ENCODE measurements around the gene NTPCR. TPM values are rescaled to one million over a fixed set of nuclear protein-coding genes. Genes with fewer than 3 reads are reported as not detected.

Gene NTPCR
- total RNA-seq, 6 experiments from 2014 or later = 25.5 to 31.8 (median 28.2) TPM

- H3K27ac Mint-ChIP-seq = peak overlapping the region; percentile 87
- H3K27me3 Mint-ChIP-seq (ENCODE audit: insufficient read depth) = no peaks in the 10 kb centered on the region; the same call in 1 of the 2 replicates
- H3K4me3 Mint-ChIP-seq = peak overlapping the region; percentile 97
- H3K36me3 Mint-ChIP-seq (ENCODE audit: low read depth) = no peaks in the 10 kb centered on the region
- H3K9me3 Mint-ChIP-seq = no peaks in the 10 kb centered on the region
- DNase-seq = no peak
- TF ChIP-seq, protein P1, sequence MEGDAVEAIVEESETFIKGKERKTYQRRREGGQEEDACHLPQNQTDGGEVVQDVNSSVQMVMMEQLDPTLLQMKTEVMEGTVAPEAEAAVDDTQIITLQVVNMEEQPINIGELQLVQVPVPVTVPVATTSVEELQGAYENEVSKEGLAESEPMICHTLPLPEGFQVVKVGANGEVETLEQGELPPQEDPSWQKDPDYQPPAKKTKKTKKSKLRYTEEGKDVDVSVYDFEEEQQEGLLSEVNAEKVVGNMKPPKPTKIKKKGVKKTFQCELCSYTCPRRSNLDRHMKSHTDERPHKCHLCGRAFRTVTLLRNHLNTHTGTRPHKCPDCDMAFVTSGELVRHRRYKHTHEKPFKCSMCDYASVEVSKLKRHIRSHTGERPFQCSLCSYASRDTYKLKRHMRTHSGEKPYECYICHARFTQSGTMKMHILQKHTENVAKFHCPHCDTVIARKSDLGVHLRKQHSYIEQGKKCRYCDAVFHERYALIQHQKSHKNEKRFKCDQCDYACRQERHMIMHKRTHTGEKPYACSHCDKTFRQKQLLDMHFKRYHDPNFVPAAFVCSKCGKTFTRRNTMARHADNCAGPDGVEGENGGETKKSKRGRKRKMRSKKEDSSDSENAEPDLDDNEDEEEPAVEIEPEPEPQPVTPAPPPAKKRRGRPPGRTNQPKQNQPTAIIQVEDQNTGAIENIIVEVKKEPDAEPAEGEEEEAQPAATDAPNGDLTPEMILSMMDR (IDR thresholded peaks at IDR 0.05) = no peak
- H3K4me1 Mint-ChIP-seq (ENCODE audit: low read depth) = peaks cover 41% of the 10 kb centered on the region
Measured at GRCh38 chr1:232949636-232950196, 695 bp upstream of the NTPCR start.

DNA sequence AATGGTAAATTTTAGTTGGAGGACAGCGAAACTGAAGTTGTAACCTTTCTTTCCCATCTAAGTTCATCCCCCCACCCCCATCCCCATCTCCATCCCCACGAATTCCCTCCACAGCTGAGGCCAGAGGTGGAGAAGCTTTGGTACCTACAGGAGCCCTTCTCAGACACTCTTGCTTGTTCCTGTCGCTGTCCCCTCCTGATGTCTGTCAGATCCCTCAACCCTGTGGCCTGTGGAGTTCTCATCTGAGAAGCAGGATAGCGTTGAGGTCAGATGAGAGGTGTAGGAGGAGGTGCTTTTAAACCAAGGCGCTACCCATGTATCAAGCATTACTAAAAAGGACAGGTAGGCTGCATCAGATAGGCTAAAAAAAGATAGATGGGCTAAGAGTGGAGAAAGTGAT, 769 bp downstream of the NTPCR start:
- Mint-ChIP-seq H3K36me3 (ENCODE audit: low read depth) (peaks cover 2% of the 10 kb centered on the region; the same call in 1 of the 2 replicates), H3K4me3 (peak overlapping the region; percentile 97), H3K27ac (peak overlapping the region; percentile 87), H3K4me1 (ENCODE audit: low read depth) (peaks cover 45% of the 10 kb centered on the region), H3K9me3 (no peaks in the 10 kb centered on the region), H3K27me3 (ENCODE audit: insufficient read depth) (no peaks in the 10 kb centered on the region; the same call in 1 of the 2 replicates)
- TF ChIP-seq, protein P1 (IDR thresholded peaks at IDR 0.05) = no peak
- no peak for DNase-seq

GRCh38 chr1:232951605-232952004, 1.2 kb downstream of the NTPCR start:
- peak overlapping the region; percentile 97 for H3K4me3 Mint-ChIP-seq
- no peaks in the 10 kb centered on the region; the same call in 1 of the 2 replicates for H3K27me3 Mint-ChIP-seq (ENCODE audit: insufficient read depth)
- H3K4me1 Mint-ChIP-seq (ENCODE audit: low read depth) = peaks cover 45% of the 10 kb centered on the region
- no peak for DNase-seq
- no peaks in the 10 kb centered on the region for H3K9me3 Mint-ChIP-seq
- no peak overlapping the region for H3K27ac Mint-ChIP-seq
- H3K36me3 Mint-ChIP-seq (ENCODE audit: low read depth) = peaks cover 6% of the 10 kb centered on the region; the same call in 1 of the 2 replicates
- TF ChIP-seq, protein P1 (IDR thresholded peaks at IDR 0.05) = no peak

- peak; percentile 58 for DNase-seq
- H3K36me3 Mint-ChIP-seq (ENCODE audit: low read depth) = peaks cover 16% of the 10 kb centered on the region
- H3K9me3 Mint-ChIP-seq = no peaks in the 10 kb centered on the region
Measured at GRCh38 chr1:232952514-232953499, 2.4 kb downstream of the NTPCR start.

More at GRCh38 chr1:232952514-232953499, 2.4 kb downstream of the NTPCR start:
- no peaks in the 10 kb centered on the region; the same call in 1 of the 2 replicates for H3K27me3 Mint-ChIP-seq (ENCODE audit: insufficient read depth)
- peak overlapping the region; percentile 54; the same call in 1 of the 2 replicates for H3K27ac Mint-ChIP-seq
- peak overlapping the region; percentile 22 for H3K4me3 Mint-ChIP-seq
- TF ChIP-seq, protein P1 (IDR thresholded peaks at IDR 0.05) = peak; percentile 78
- H3K4me1 Mint-ChIP-seq (ENCODE audit: low read depth) = peaks cover 45% of the 10 kb centered on the region
